Smooth muscle cell (in vitro differentiated cells): ENCODE results near the gene PADI2. TPM values are rescaled to one million over a fixed set of nuclear protein-coding genes. Genes with fewer than 3 reads are reported as not detected.

Experiments
- DNase-seq: peaks from one replicate; lab custom pipeline; 2025; ENCODE audit not compliant: unreplicated experiment; lab: John Stamatoyannopoulos, UW
- H2AFZ ChIP-seq: fragments of 200-600 bp; sonication (generic); 2 replicates; pipeline ENCODE4 v1.6.0; 2016; ENCODE audit warnings: antibody characterized with exemption, low read depth, mild to moderate bottlenecking
- H3F3A ChIP-seq: fragments of 200-600 bp; sonication (generic); 2 replicates; pipeline ENCODE4 v1.6.0; 2017; ENCODE audit warnings: antibody characterized with exemption, low read depth
- H3K27ac ChIP-seq: fragments of 200-600 bp; sonication (generic); 2 replicates; pipeline ENCODE4 v1.5.1; 2016; ENCODE audit warnings: low read depth, mild to moderate bottlenecking
- H3K27me3 ChIP-seq: fragments of 200-600 bp; sonication (generic); 2 replicates; pipeline ENCODE4 v1.6.1; 2016; ENCODE audit warnings: low read depth, mild to moderate bottlenecking
- H3K36me3 ChIP-seq: fragments of 200-600 bp; sonication (generic); 2 replicates; pipeline ENCODE4 v1.5.1; 2016; ENCODE audit warnings: low read depth
- H3K4me1 ChIP-seq: fragments of 200-600 bp; sonication (generic); 2 replicates; pipeline ENCODE4 v1.5.1; 2016; ENCODE audit warnings: low read depth
- H3K4me2 ChIP-seq: fragments of 200-600 bp; sonication (generic); 2 replicates; pipeline ENCODE4 v1.6.0; 2016; ENCODE audit warnings: mild to moderate bottlenecking
- H3K4me3 ChIP-seq: fragments of 200-600 bp; sonication (generic); 2 replicates; pipeline ENCODE4 v1.5.1; 2016; ENCODE audit warnings: mild to moderate bottlenecking
- H3K79me2 ChIP-seq: fragments of 200-600 bp; sonication (generic); 2 replicates; pipeline ENCODE4 v1.6.0; 2016; ENCODE audit warnings: low read depth, mild to moderate bottlenecking
- H3K9ac ChIP-seq: fragments of 200-600 bp; sonication (generic); 2 replicates; pipeline ENCODE4 v1.6.0; 2016; ENCODE audit warnings: low read depth
- H3K9me3 ChIP-seq: fragments of 200-600 bp; sonication (generic); replicated peaks from 2 replicates; pipeline ENCODE4 v1.5.1; 2016; ENCODE audit warnings: low read depth
- H4K20me1 ChIP-seq: fragments of 200-600 bp; sonication (generic); 2 replicates; pipeline ENCODE4 v1.6.0; 2016; ENCODE audit warnings: low read depth
- WGBS: methylation state at CpG from one replicate; pipeline ENCODE4 v1.1.7; 2016; ENCODE audit warnings: low lambda C conversion rate; 5-methylcytosine and 5-hydroxymethylcytosine counted together
- polyA plus RNA-seq: library from polyadenylated mRNA; unstranded; fragments of >200 nt; fragmentation: Nextera tagmentation; extraction: Ambion mirVana; gene quantifications from 2 replicates; pipeline ENCODE4 v1.2.1, GENCODE V29; 2016
- total RNA-seq: library from RNA; depleted of rRNA; stranded (reverse); fragments of >200 nt; gene quantifications from 2 replicates; pipeline ENCODE4 v1.2.3, GENCODE V29; 2014
- TF ChIP-seq, protein P1 (sequence below): fragments of 200-600 bp; sonication (generic); IDR thresholded peaks from 2 replicates; pipeline ENCODE4 v1.5.1; 2017; ENCODE audit warnings: borderline replicate concordance, mild to moderate bottlenecking, antibody characterized with exemption; ENCODE audit not compliant: insufficient read depth, poor library complexity, severe bottlenecking

PADI2 gene
- total and polyA plus RNA-seq, 2 experiments from 2014 or later = not detected

DNA sequence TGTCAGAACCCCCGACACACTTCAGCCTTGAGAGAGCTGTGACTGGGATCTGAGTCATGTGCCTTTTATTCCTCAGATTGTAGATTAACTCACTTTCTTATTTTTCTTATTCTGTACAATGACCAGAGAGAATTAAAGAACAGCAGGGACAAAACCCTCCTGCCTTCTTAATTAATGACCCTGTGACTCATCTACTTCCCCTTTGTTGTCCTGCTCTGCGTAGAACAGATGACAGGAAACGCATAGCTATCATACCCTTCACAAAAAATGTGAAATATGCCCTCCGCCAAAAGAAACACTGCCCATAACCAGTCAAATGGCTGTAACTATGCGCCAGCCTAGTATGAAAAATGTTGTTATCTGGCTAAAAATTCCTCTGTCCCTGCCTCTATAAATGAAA, 9.1 kb upstream of the PADI2 start:
- no peaks in the 10 kb centered on the region for H3K27me3 ChIP-seq
- DNase-seq = no peak

DNA sequence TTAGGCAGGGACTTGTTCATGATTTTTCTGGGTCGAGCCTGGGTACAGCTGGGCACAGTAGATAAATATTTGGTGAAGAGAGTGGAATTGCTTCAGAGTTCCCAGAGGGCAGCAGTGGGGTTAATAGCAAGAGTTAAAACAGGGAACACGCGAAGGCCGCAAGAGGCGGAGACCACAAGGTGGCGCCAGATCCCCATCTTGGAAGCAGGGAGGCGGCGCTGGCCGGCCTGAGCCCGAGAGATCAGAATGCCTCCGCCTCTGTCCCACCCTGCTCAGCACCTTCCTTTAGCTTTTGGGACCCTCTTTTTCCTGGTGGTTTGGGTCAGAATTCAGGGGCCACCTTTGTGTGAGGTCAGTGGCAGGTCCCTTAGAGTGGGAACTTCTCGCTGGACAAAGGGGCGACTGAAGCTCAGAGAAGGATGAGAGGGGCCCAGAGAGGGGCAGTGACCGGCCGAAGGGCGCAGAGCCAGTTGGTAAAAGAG, 6.5 kb upstream of the PADI2 start:
- TF ChIP-seq, protein P1, sequence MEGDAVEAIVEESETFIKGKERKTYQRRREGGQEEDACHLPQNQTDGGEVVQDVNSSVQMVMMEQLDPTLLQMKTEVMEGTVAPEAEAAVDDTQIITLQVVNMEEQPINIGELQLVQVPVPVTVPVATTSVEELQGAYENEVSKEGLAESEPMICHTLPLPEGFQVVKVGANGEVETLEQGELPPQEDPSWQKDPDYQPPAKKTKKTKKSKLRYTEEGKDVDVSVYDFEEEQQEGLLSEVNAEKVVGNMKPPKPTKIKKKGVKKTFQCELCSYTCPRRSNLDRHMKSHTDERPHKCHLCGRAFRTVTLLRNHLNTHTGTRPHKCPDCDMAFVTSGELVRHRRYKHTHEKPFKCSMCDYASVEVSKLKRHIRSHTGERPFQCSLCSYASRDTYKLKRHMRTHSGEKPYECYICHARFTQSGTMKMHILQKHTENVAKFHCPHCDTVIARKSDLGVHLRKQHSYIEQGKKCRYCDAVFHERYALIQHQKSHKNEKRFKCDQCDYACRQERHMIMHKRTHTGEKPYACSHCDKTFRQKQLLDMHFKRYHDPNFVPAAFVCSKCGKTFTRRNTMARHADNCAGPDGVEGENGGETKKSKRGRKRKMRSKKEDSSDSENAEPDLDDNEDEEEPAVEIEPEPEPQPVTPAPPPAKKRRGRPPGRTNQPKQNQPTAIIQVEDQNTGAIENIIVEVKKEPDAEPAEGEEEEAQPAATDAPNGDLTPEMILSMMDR = peak; percentile 96
- peak; percentile 57 for DNase-seq
- Histone ChIP-seq H3K9ac (no peak overlapping the region), H2AFZ (peak overlapping the region; percentile 45), H3K9me3 (no peaks in the 10 kb centered on the region), H3K79me2 (no peaks in the 10 kb centered on the region), H3K4me3 (no peak overlapping the region), H3K27ac (no peak overlapping the region), H4K20me1 (no peaks in the 10 kb centered on the region), H3K36me3 (no peaks in the 10 kb centered on the region), H3F3A (peaks cover 5% of the 10 kb centered on the region), H3K4me2 (peak overlapping the region; percentile 57), H3K27me3 (no peaks in the 10 kb centered on the region), H3K4me1 (peaks cover 12% of the 10 kb centered on the region)
- WGBS = 21% methylated on average over 16 of the region's 16 CpGs

More for the DNA sequence above, 9.1 kb upstream of the PADI2 start:
- no peaks in the 10 kb centered on the region for H4K20me1 ChIP-seq
- no peak overlapping the region for H3K4me3 ChIP-seq
- WGBS = 2% methylated on average over 5 of the region's 5 CpGs
- no peaks in the 10 kb centered on the region for H3K9me3 ChIP-seq
- H3K4me1 ChIP-seq = peaks cover 12% of the 10 kb centered on the region
- no peaks in the 10 kb centered on the region for H3K79me2 ChIP-seq
- peak overlapping the region; percentile 86 for H3K27ac ChIP-seq
- H3K4me2 ChIP-seq = peak overlapping the region; percentile 62
- TF ChIP-seq, protein P1 = no peak
- peak overlapping the region; percentile 45 for H3K9ac ChIP-seq
- H3K36me3 ChIP-seq = no peaks in the 10 kb centered on the region
- H2AFZ ChIP-seq = no peak overlapping the region
- peaks cover 5% of the 10 kb centered on the region for H3F3A ChIP-seq

DNA sequence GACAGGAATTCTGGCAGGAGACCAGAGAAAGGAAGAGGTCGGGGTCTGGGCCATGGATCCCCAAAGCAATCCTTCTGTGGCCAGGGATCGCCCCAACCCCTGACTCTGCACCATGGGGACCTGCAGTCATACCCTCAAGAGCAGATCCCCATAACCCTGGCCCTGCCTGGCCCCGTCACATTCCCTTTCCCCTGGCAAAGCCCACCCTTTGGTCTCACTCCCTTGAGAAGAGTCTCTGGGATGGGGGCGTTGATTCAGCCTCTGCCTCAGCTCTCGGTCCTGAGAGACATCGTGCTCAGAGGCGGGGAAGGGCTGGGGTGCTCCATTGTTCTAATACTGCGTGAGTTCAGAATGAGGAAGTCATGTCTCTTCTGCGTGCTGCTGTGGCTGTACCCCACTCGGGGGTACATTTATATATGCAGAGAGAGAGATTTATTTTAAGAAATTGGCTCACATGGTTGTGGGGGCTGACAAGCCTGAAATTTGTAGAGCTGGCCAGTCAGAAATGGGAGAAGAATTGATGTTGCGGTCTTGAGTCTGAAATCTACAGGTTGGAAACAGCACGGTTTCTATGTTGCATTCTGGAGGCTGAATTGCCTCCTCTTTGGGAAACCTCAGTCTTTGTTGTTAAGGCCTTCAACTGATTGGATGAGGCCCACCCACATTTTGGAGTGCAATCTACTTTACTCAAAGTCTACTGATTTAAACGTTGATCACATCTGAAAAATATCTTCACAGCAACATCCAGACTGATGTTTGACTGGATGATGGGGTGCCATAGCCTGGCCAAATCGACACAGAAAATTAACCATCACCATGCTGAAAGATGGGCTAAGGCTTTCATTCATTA, 4.2 kb upstream of the PADI2 start:
- WGBS = 89% methylated on average over 14 of the region's 14 CpGs
- DNase-seq = no peak
- H3K4me2 ChIP-seq = no peak overlapping the region

More for the DNA sequence above, 4.2 kb upstream of the PADI2 start:
- H2AFZ ChIP-seq = no peak overlapping the region
- no peak overlapping the region for H3K4me3 ChIP-seq
- no peaks in the 10 kb centered on the region for H4K20me1 ChIP-seq
- no peak overlapping the region for H3K9ac ChIP-seq
- H3K9me3 ChIP-seq = no peaks in the 10 kb centered on the region
- H3K36me3 ChIP-seq = no peaks in the 10 kb centered on the region
- H3K4me1 ChIP-seq = peaks cover 16% of the 10 kb centered on the region
- no peaks in the 10 kb centered on the region for H3K79me2 ChIP-seq
- H3K27me3 ChIP-seq = peaks cover 16% of the 10 kb centered on the region
- no peak overlapping the region for H3K27ac ChIP-seq
- no peaks in the 10 kb centered on the region for H3F3A ChIP-seq
- TF ChIP-seq, protein P1 = no peak
